Activated gamma-delta T cell (primary cell): Measurements from ENCODE around the gene SDS.

Source experiments
- DNase-seq: peaks from one replicate; lab custom pipeline; 2025; lab: John Stamatoyannopoulos, UW

The SDS gene

GRCh38 chr12:113399490-113399889, 4.2 kb downstream of the SDS start:
- DNase-seq = no peak

- no peak for DNase-seq
Observed at GRCh38 chr12:113398346-113399290, 5.1 kb downstream of the SDS start.

- no peak for DNase-seq
Observed at GRCh38 chr12:113397497-113398197, 6.0 kb downstream of the SDS start.

GRCh38 chr12:113396828-113397496, 6.7 kb downstream of the SDS start:
- no peak for DNase-seq

GRCh38 chr12:113396200-113396599, 7.5 kb downstream of the SDS start:
- no peak for DNase-seq

- DNase-seq = no peak
Observed at GRCh38 chr12:113395119-113395518, 8.6 kb downstream of the SDS start.

- no peak for DNase-seq
Observed at GRCh38 chr12:113393749-113394148, 9.9 kb downstream of the SDS start.

- no peak for DNase-seq
Observed at GRCh38 chr12:113392988-113393579, 10.6 kb downstream of the SDS start.

GRCh38 chr12:113392520-113392919, 11.2 kb downstream of the SDS start:
- DNase-seq = no peak

- DNase-seq = no peak
Observed at GRCh38 chr12:113391650-113392337, 11.9 kb downstream of the SDS start.

- DNase-seq = no peak
Observed at GRCh38 chr12:113391145-113391544, 12.5 kb downstream of the SDS start.

- no peak for DNase-seq
Observed at GRCh38 chr12:113390064-113391043, 13.3 kb downstream of the SDS start.

GRCh38 chr12:113388351-113388750, 15.3 kb downstream of the SDS start:
- no peak for DNase-seq

- DNase-seq = no peak
Observed at GRCh38 chr12:113387631-113388030, 16.1 kb downstream of the SDS start.

GRCh38 chr12:113386866-113387566, 16.7 kb downstream of the SDS start:
- DNase-seq = no peak

GRCh38 chr12:113385282-113385882, 18.3 kb downstream of the SDS start:
- DNase-seq = no peak

- DNase-seq = no peak
Observed at GRCh38 chr12:113384778-113385177, 18.9 kb downstream of the SDS start.

GRCh38 chr12:113382206-113382605, 21.5 kb downstream of the SDS start:
- DNase-seq = no peak

GRCh38 chr12:113381220-113381619, 22.5 kb downstream of the SDS start:
- DNase-seq = no peak
